OCI-LY3 (cell line): ENCODE measurements around the gene VAV3.

Experiments used
- EZH2phosphoT487 ChIP-seq: fragments of 200-600 bp; shearing (Covaris generic); IDR thresholded peaks from 2 replicates; pipeline ENCODE4 v1.6.1; 2018; ENCODE audit warnings: antibody characterized with exemption, mixed run types, low read depth
- TF ChIP-seq, protein P1 (sequence below): fragments of 200-600, 300-600 bp; sonication (generic); IDR thresholded peaks from 2 replicates; pipeline ENCODE4 v1.5.1; 2014; ENCODE audit warnings: antibody characterized with exemption, low read length, low read depth

DNA sequence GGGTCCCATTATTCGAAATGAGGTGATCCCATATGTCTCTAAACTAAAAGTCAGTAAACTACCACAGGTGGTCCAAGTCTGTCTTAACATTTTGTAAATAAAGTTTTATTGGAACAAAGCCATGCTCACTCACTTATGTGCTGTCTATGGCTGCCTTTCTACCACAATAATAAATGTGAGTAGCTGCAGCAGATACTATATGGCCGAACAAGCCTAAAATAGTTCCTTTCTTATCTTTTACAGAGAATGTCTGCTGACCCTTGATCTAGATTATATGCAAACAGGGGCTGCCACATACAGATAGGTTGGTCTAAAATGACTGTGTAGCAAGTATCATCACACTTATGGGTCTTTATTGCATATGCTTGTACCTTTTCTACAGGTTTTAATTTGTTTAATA is 140.0 kb downstream of the VAV3 start:
- TF ChIP-seq, protein P1, sequence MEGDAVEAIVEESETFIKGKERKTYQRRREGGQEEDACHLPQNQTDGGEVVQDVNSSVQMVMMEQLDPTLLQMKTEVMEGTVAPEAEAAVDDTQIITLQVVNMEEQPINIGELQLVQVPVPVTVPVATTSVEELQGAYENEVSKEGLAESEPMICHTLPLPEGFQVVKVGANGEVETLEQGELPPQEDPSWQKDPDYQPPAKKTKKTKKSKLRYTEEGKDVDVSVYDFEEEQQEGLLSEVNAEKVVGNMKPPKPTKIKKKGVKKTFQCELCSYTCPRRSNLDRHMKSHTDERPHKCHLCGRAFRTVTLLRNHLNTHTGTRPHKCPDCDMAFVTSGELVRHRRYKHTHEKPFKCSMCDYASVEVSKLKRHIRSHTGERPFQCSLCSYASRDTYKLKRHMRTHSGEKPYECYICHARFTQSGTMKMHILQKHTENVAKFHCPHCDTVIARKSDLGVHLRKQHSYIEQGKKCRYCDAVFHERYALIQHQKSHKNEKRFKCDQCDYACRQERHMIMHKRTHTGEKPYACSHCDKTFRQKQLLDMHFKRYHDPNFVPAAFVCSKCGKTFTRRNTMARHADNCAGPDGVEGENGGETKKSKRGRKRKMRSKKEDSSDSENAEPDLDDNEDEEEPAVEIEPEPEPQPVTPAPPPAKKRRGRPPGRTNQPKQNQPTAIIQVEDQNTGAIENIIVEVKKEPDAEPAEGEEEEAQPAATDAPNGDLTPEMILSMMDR: no peak
- TF ChIP-seq EZH2phosphoT487: no peak
